Esophagus (tissue), 2 donors: ENCODE measurements around the gene ZNF609. TPM values are rescaled to one million over a fixed set of nuclear protein-coding genes. Genes with fewer than 3 reads are reported as not detected.
"Not testable (repeated sequence)": the region's sequence is repeated elsewhere in the genome, so short reads cannot be mapped to it uniquely, and the experiment has no call there.

Experiments
- H3K27ac ChIP-seq, 2 donors: one replicate each; pipeline ENCODE4 v1.5.1; 2013; ENCODE audit warnings: low read depth in 2 of 2, mild to moderate bottlenecking in 2 of 2, inconsistent platforms in 1 of 2, low read length in 1 of 2, moderate library complexity in 1 of 2
- H3K27me3 ChIP-seq, 2 donors: one replicate each; pipeline ENCODE4 v1.6.1; 2013; ENCODE audit warnings: low read length in 2 of 2, control low read depth in 1 of 2, mild to moderate bottlenecking in 1 of 2; ENCODE audit not compliant: insufficient read depth in 2 of 2, control insufficient read depth in 1 of 2
- H3K36me3 ChIP-seq, 2 donors: one replicate each; pipeline ENCODE4 v1.6.1; 2013; ENCODE audit warnings: low read length in 1 of 2; ENCODE audit not compliant: control insufficient read depth in 2 of 2, insufficient read depth in 2 of 2
- H3K4me1 ChIP-seq, 2 donors: one replicate each; pipeline ENCODE4 v1.6.1; 2013; ENCODE audit warnings: low read length in 1 of 2; ENCODE audit not compliant: control insufficient read depth in 2 of 2, insufficient read depth in 2 of 2
- H3K4me3 ChIP-seq, 2 donors: one replicate each; pipeline ENCODE4 v1.5.1; 2013; ENCODE audit warnings: low read length in 2 of 2, mild to moderate bottlenecking in 2 of 2, low read depth in 1 of 2, moderate library complexity in 1 of 2
- H3K9me3 ChIP-seq, 2 donors: one replicate each; pipeline ENCODE4 v1.6.1; 2013; ENCODE audit warnings: mild to moderate bottlenecking in 2 of 2, low read depth in 1 of 2, low read length in 1 of 2, moderate library complexity in 1 of 2; ENCODE audit not compliant: control insufficient read depth in 2 of 2, insufficient read depth in 1 of 2
- WGBS, 2 donors: extraction: QIAGEN DNeasy Blood & Tissue Kit; methylation state at CpG; one replicate each; pipeline ENCODE4 v1.1.7; 2013; 5-methylcytosine and 5-hydroxymethylcytosine counted together
- polyA plus RNA-seq, 2 donors: library from polyadenylated mRNA; stranded (reverse); fragments of 200-250 nt; gene quantifications; one replicate each; pipeline ENCODE4 v1.2.3, GENCODE V29; 2013
- donor health status: healthy with polysubstance abuse.
- donor health status: Bipolar disorder and iron deficiency.

Gene ZNF609
- polyA plus RNA-seq, 2 donors = 3.5 to 4.1 TPM

- no peak overlapping the region for H3K27ac ChIP-seq
- no peaks in the 10 kb centered on the region for H3K27me3 ChIP-seq
- H3K36me3 ChIP-seq = no peaks in the 10 kb centered on the region
- 89 to 96% methylated on average over 3 of the region's 3 CpGs for WGBS, 2 donors
- no peak overlapping the region for H3K4me3 ChIP-seq
- H3K9me3 ChIP-seq = peaks cover 0 to 3% of the 10 kb centered on the region in 2 donors
- no peaks in the 10 kb centered on the region for H3K4me1 ChIP-seq
These were observed 123.6 kb downstream of the ZNF609 start for GRCh38 chr15:64583983-64584382.

- H3K27me3 ChIP-seq = no peaks in the 10 kb centered on the region
- H3K4me1 ChIP-seq = no peaks in the 10 kb centered on the region
- H3K9me3 ChIP-seq = no peaks in the 10 kb centered on the region
- no peak overlapping the region for H3K4me3 ChIP-seq
- H3K36me3 ChIP-seq = no peaks in the 10 kb centered on the region
- H3K27ac ChIP-seq = no peak overlapping the region
- 91 to 92% methylated on average over 12 of the region's 12 CpGs for WGBS, 2 donors
These were observed 126.0 kb downstream of the ZNF609 start for GRCh38 chr15:64586259-64586870.

GRCh38 chr15:64586984-64587383 is 126.6 kb downstream of the ZNF609 start:
- H3K9me3 ChIP-seq = no peaks in the 10 kb centered on the region
- no peak overlapping the region for H3K4me3 ChIP-seq
- no peaks in the 10 kb centered on the region for H3K4me1 ChIP-seq
- H3K36me3 ChIP-seq = no peaks in the 10 kb centered on the region
- no peaks in the 10 kb centered on the region for H3K27me3 ChIP-seq
- WGBS, 2 donors = 86 to 87% methylated on average over 4 of the region's 4 CpGs
- H3K27ac ChIP-seq = no peak overlapping the region

GRCh38 chr15:64589435-64590084 is 129.2 kb downstream of the ZNF609 start:
- no peak overlapping the region for H3K27ac ChIP-seq
- no peaks in the 10 kb centered on the region for H3K27me3 ChIP-seq
- WGBS, 2 donors = 60 to 75% methylated on average over 3 of the region's 3 CpGs
- no peak overlapping the region for H3K4me3 ChIP-seq
- no peaks in the 10 kb centered on the region for H3K9me3 ChIP-seq
- H3K36me3 ChIP-seq = no peaks in the 10 kb centered on the region
- peaks cover 0 to 2% of the 10 kb centered on the region in 2 donors for H3K4me1 ChIP-seq

- H3K27ac ChIP-seq, H3K4me1 ChIP-seq, H3K9me3 ChIP-seq, H3K36me3 ChIP-seq, H3K27me3 ChIP-seq, H3K4me3 ChIP-seq: not testable (repeated sequence)
- 97 to 98% methylated on average over 18 of the region's 18 CpGs for WGBS, 2 donors
These were observed 132.5 kb downstream of the ZNF609 start for GRCh38 chr15:64592845-64593244.

- Histone ChIP-seq H3K27ac (no peak overlapping the region), H3K36me3 (no peaks in the 10 kb centered on the region), H3K9me3 (no peaks in the 10 kb centered on the region), H3K4me1 (peaks cover 0 to 2% of the 10 kb centered on the region in 2 donors), H3K4me3 (no peak overlapping the region), H3K27me3 (no peaks in the 10 kb centered on the region)
- 26 to 45% methylated on average over 4 of the region's 4 CpGs for WGBS, 2 donors
These were observed 136.5 kb downstream of the ZNF609 start for GRCh38 chr15:64596701-64597476.

- Histone ChIP-seq H3K27me3 (no peaks in the 10 kb centered on the region), H3K4me1 (peaks cover 0 to 2% of the 10 kb centered on the region in 2 donors), H3K27ac (no peak overlapping the region), H3K9me3 (no peaks in the 10 kb centered on the region), H3K36me3 (no peaks in the 10 kb centered on the region), H3K4me3 (no peak overlapping the region)
- WGBS, 2 donors = 26 to 28% methylated on average over 1 of the region's 1 CpG
These were observed 137.1 kb downstream of the ZNF609 start for GRCh38 chr15:64597477-64597822.

GRCh38 chr15:64599226-64599625 is 138.8 kb downstream of the ZNF609 start:
- Histone ChIP-seq H3K9me3 (no peaks in the 10 kb centered on the region), H3K27me3 (no peaks in the 10 kb centered on the region), H3K36me3 (no peaks in the 10 kb centered on the region), H3K4me1 (no peaks in the 10 kb centered on the region), H3K27ac (no peak overlapping the region), H3K4me3 (no peak overlapping the region)

GRCh38 chr15:64599716-64600115 is 139.3 kb downstream of the ZNF609 start:
- Histone ChIP-seq H3K4me3 (no peak overlapping the region), H3K36me3 (no peaks in the 10 kb centered on the region), H3K9me3 (no peaks in the 10 kb centered on the region), H3K4me1 (no peaks in the 10 kb centered on the region), H3K27me3 (no peaks in the 10 kb centered on the region), H3K27ac (no peak overlapping the region)
- WGBS, 2 donors = 14 to 29% methylated on average over 2 of the region's 2 CpGs
